ENCODE results near the gene POLE3. TPM values are rescaled to one million over a fixed set of nuclear protein-coding genes. Genes with fewer than 3 reads are reported as not detected.
"Not testable (repeated sequence)": the region's sequence is repeated elsewhere in the genome, so short reads cannot be mapped to it uniquely, and the experiment has no call there.

The POLE3 gene
- total RNA-seq, 1 experiment from 2014 or later, result 175 TPM

DNA sequence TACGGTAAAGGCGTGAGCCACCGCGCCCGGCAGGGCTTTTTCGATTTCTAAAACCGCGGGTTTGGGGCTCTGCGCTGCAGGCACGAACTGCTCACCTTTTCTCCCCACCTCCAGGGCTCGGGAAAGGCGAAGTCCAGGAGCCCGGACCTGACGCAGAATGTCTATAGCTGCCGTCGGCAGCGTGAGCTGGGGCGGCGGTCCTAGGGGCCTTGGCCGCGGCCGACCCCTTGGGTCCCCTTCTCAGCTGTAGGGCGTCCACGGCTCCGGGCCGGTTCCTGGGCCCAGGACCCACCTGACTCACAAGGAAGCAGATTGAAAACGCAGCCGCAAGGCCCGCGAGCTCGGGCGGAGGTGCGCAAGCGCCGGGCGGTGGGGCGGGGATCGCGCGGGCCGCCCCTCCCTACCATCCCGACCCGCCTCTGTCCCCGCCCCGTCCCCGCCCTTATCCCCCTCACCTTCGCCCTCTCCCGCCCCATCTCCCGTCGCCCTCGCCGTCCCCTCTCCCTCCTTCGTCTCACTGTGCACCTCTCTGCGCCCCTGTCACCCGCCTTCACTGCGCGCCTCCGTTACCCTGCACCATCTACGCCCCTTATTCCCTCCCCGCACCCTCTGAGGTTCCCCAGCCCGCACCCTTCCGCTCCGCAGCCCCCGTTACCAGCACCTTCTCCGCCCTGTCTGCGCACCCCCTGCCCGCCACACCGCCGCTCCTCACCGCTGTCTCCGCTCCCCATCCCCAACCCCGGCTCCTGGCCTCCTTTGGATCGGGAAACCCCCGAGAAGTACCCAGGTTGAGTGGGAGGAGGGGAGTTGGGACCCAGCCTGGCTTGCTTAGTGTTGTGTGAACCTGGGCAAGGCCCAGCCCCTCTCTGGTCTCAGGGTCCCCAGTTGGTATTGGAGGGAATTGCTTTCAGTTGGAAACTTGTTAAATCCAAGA, 33.6 kb downstream of the POLE3 start, which contains the start of gene HDHD3:
Gene HDHD3 (minus strand): TSS at position 353 of the 934 bp plus-strand sequence. CDS start 2,632 bp downstream, outside the sequence.
- peak; percentile 91 for DNase-seq (ENCODE audit: low read depth)

DNA sequence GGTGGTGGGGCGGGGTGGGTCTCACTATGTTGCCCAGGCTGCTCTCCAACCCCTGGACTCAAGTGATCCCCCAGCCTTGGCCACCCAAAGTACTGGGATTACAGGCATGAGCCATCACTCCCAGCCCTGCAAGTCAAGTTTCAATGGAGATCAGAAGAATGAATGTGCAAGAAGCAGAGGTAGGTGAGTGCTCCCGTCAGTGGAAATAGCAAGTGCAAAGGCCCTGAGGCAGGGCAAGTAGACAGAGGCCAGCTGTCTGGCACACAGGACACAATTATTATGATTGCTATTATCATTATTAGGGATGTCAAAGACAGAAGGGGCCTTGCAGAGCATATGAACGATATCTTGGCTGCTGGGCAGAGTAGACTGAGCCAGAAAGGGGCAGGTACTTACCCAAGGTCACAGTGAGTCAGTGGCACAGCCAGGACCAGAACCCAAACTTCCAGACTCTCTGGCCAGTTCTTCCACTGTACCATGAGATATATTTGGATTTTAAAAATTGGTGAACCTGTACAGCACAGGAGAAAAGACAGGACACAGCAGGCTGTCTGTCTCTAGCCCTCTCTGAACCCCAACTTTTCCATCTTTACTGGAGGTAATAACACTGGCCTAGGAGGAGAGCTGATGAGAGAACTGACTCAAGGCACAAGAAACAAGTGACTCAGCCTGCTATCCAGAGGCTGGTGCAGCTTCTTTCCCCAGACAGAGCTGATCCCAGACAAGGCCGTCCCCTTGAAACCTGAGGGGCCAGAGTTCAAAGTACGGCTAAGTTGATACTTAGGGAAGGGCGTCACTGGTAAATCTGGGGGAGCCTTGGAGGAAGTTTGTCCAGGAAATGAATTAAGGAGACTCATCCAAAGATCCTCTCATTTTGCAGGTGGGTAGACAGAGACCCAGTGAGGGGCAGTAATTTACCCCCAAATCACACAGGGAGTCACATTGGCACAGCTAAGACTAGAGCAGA, 35.1 kb downstream of the POLE3 start:
- no peak for DNase-seq (ENCODE audit: low read depth)

DNA sequence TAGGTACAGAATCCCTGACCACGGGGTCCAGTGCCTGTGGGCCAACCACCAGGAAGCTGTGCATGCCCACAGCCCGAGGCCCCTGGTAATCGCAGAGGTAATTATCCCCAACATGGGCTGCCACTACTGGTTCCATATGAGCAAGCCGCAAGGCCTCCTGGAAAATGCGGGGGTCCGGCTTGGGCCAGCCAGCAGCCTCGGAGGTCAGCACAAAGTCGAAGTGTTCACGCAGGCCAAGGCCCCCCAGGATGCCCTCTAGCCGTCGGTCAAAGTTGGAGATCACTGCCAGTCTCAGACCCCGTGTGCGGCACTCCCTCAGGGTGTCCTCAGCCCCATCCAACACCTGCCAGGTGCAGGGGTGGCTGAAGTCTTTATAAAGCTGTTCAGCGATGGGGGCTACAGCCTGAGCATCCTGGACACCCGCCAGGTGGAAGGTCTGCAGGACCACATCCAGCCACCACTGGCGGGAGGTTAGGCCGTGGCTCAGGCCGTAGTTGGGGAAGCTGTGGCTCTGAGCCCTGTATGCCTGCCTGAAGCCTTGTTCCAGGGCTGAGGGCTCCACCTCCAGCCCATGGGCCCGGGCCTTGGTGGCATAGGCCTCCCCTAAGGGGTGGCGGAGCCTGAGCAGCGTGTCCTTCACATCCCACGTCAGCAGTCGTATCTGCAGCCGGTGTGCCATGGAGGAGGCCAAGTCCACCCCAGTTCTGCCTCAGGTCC, 36.6 kb downstream of the POLE3 start:
- no peak for DNase-seq (ENCODE audit: low read depth)

DNA sequence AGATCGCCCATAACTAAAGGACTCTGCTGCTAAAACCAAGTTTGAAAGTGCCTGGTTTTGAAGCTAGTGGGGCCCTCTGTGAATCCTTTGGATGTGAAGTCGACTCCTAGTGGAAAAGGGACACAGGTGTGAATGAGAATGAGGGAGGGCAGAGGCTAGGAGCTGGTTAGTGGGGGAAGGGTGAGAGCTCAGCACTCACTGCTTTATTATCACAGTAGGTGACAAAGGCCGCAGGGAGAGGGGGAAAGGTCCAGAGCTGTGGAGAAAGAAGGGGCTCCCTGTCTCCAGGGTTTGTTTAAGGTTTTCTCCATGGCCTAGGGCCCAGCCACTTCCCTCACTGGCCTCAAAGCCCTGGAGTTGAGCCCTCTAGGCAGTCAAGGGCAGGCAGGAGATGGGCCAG, 37.2 kb downstream of the POLE3 start:
- DNase-seq (ENCODE audit: low read depth), result no peak

DNA sequence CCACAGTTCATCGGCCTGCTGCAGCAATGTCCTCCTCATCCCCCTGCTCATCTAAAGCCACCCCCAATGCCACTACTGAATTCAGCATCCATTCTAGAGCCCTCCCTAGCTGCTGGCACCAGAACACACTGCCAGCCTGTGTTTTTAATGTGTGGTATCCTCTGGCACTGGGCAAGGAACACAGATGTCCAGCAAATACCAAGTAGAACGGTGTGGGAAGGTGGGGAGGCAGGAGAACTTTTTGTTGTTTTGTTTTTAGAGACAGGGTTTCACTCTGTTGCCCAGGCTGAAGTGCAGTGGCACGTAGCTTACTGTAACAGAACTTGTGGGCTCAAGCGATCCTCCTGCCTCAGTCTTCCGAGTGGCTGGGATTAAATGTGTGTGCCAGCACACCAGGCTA, 38.4 kb downstream of the POLE3 start:
- DNase-seq (ENCODE audit: low read depth), result no peak

DNA sequence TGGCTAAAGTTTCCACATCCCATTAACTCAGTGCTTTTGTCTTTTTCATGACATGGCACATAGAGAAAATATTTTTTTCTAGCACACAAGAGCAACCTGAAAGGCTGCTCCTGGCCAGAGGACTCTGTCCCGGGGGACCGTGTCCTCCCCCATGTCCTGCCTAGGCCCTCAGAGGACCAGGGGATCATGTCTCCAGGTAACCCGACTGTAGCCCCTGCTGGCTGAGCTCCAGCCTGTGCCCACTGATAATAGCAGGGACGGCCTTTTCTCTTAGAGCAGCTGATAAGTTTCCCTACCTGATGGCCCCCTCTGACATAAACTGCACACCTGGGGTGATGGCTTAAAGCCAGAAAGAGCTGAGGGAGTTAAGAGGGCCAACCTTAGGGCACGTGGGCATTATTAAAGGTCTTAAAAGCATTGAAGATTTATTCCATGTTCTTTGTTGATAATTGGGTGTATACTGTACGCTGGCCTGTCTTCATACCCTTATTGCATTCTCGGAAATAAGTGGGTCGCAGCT, 39.6 kb downstream of the POLE3 start:
- DNase-seq (ENCODE audit: low read depth), result no peak

DNA sequence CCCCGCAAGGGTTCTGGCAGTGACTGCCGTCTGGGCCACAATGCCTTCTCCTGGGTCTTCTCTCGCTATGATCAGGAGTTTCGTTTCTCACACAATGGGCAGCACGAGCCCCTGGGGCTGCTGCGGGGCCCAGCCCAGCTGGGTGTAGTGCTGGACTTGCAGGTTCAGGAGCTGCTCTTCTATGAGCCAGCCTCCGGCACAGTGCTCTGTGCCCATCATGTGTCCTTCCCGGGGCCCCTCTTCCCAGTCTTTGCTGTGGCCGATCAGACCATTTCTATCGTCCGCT, 40.7 kb downstream of the POLE3 start:
- no peak for DNase-seq (ENCODE audit: low read depth)

DNA sequence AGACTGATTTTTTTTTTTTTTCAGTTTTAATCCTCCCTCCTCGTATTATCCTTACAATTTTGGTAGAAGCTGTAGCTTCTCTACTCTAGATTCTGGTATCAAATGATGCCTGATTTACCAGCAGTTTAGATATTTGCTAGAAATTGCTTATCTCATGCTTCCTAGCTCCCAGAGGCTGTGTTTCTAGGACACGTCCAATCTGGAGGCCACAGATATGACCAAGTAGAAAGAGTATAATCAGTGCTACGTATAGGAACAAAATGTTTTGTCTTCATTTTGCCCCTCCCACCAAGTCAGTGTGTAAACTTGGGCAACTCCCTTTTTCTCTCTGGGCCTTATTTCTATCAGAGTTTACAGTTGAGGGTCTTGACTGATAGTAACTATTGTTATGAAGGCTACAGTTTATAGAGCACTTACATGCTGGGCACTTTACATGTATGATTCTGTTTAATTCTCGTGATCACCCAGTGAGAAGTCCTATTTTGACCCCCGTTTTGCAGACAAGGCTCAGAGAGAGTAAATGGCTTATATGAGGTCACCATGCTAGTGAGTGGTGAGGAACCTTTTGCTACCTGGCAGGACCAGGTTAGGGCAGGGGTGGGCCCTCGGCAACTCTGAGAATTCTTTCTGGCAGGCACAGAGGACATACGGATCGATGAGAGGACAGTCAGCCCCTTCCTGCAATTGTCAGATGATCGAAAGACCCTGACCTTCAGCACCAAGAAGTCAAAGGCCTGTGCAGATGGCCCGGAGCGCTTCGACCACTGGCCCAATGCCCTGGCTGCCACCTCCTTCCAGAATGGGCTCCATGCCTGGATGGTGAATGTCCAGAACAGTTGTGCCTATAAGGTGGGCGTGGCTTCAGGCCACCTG, 41.3 kb downstream of the POLE3 start:
- no peak for DNase-seq (ENCODE audit: low read depth)

DNA sequence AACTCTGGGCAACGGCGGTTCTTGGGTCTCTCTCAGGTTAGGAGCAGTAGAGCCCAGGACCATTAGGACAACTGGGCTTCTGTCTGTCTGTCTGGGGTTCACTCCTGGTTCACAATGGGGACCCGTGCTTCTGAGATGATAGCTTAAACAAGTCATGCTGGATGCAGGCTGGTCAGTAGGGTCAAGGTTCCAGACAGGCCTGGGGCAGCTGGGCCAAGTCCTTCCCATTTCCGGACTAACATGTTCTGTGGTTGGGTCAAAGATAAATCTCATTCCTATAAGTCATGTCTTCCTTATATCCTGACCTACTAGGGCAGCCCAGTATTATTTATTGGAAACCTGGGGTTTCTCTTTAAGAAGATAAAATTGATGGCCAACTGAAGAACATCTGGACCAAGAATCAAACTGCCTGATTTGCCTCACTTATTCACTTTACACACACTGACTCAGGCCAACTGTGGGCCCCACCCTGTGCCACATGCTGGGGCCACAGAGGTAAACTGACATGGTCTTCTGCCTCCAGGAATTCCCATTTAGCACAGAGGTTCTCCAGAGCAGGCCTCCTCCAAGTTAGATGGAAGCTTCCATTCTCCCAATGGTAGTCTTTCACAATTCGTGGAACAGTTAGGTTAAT, 42.0 kb downstream of the POLE3 start:
- no peak for DNase-seq (ENCODE audit: low read depth)

DNA sequence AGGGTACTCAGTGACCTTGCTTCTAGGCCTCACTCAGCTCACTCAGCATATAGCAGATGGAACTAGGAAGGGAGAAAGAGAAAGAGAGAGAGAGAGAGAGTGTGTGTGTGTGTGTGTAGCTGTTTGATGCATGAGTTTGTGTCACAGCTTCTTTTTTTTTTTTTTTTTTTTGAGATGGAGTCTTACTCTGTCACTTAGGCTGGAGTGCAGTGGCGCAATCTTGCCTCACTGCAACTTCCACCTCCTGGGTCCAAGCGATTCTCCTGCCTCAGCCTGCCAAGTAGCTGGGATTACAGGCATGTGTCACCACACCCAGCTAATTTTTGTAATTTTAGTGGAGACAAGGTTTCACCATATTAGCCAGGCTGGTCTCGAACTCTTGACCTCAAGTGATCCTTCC, 44.8 kb downstream of the POLE3 start:
- DNase-seq (ENCODE audit: low read depth), result not testable (repeated sequence)

DNA sequence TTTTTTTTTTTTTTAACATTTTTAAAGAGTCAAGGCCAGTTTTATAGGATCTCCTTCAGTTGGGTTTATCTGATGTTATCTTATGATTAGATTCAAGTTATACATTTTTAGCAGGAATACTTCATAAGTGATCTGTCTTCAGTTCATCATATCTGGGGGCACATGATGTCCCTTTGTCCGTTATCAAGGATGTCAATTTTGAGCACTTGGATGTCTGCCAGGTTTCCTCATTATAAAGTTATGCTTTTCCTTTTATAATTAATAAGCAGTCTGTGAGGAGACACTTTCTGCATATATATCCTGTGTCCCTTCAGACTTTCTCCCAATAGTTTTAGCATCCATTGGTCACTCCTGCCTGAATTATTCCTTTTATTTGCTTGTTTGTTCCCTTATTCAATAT, 45.5 kb downstream of the POLE3 start:
- no peak for DNase-seq (ENCODE audit: low read depth)

DNA sequence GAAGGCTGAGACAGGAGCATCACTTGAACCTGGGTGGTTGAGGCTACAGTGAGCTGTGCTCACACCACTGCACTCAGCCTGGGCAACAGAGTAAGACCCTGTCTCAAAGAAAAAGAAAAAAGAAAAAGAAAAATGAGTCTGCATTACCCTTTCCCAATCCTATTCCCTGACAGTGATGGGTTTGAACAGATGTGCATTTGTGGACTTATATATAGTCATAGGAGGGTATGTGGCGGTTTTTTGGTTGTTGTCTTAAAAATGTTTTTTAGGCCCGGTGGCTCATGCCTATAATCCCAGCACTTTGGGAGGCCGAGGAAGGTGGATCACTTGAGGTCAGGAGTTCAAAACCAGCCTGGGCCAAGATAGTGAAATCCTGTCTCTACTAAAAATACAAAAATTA, 47.1 kb downstream of the POLE3 start:
- no peak for DNase-seq (ENCODE audit: low read depth)

DNA sequence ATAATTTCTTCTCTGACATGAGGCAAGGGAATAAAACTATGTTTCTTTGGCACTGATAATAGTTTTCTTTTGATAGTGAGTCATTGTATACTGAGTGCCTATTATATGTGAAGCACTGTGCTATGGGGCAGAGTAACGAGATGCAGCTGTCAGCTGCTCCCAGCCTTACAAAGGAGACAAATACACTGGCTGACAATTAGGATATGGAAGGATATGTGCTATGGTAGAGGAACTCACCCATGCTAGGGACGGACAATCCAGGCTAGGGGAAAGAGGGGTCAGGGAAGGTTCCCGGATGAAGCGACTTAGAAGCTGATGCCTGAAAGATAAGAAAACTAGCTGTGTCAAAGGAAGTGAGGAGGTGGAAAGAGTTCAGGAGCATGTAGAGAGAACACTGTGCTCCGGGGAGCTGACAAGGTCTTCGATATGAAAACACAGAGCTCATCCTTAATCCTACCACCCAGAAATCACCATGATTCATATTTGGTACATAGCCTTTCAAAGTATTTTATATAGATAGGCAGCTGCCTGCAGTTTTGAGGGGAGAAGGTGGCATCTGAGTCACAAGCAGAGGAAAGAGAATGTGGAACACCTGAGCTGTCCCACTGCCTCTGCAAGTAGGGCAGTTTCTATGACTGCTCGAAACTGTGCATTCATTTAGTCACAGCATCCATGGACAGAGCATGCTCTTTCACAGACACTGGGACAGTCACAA, 49.0 kb downstream of the POLE3 start:
- peak; percentile 47 for DNase-seq (ENCODE audit: low read depth)

DNA sequence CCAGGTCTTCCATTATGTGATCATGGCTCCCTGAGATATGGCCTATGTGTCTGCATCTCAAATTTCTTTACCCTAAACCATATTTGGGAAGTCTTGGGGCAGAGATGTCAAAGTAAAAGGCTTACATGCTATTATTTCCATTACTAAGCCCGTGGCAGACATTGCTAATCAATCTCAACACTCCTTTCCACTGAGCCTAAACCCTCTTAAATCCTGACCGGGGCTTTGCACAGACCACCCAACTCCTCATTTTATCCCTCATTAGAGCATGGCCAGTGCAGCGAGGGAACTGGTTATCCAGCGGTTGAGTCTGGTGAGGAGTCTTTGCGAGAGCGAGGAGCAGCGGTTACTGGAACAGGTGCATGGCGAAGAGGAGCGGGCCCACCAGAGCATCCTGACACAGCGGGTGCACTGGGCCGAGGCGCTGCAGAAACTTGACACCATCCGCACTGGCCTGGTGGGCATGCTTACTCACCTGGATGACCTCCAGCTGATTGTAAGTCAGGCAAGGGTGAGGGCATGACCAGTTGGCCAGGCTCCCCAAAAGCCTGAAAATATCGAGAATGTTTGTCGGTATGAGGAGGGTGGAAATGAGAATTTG, 50.1 kb downstream of the POLE3 start:
- no peak for DNase-seq (ENCODE audit: low read depth)

DNA sequence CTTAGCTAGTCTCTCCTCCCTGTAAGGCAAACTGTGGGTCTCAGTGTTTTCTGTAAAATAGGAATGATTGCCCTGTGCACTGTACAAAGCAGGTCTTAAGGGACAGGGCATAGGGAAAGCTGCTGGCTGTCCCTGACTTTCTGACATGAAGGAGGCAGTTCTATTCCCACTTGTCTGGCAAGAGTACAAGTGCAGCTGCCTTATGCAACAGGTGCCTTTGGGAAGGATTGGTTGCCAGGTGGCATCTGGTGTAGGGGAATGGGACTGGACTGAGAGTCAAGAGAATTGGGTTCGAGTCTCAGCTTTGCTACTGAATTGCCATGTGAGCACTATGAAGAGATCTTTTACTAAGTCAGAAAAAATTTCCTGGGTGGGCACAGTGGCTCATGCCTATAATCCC, 51.1 kb downstream of the POLE3 start:
- no peak for DNase-seq (ENCODE audit: low read depth)

Data from Daoy (cell line).